Measurements from ENCODE around the gene CACNA1I. TPM values are rescaled to one million over a fixed set of nuclear protein-coding genes. Genes with fewer than 3 reads are reported as not detected.

Gene CACNA1I
- total RNA-seq, 6 experiments from 2014 or later: not detected

GRCh38 chr22:39680486-39680885 is 109.9 kb downstream of the CACNA1I start:
- no peak overlapping the region for H3K27ac Mint-ChIP-seq
- H3K9me3 Mint-ChIP-seq: no peaks in the 10 kb centered on the region
- H3K36me3 Mint-ChIP-seq (ENCODE audit: low read depth): no peaks in the 10 kb centered on the region
- no peak for TF ChIP-seq CTCF (IDR thresholded peaks at IDR 0.05)
- peaks cover 29% of the 10 kb centered on the region for H3K27me3 Mint-ChIP-seq (ENCODE audit: insufficient read depth)
- DNase-seq: no peak
- H3K4me1 Mint-ChIP-seq (ENCODE audit: low read depth): no peaks in the 10 kb centered on the region
- no peak overlapping the region for H3K4me3 Mint-ChIP-seq

GRCh38 chr22:39681038-39681861 is 110.7 kb downstream of the CACNA1I start:
- no peaks in the 10 kb centered on the region for H3K4me1 Mint-ChIP-seq (ENCODE audit: low read depth)
- peaks cover 28% of the 10 kb centered on the region for H3K27me3 Mint-ChIP-seq (ENCODE audit: insufficient read depth)
- no peaks in the 10 kb centered on the region for H3K9me3 Mint-ChIP-seq
- H3K27ac Mint-ChIP-seq: no peak overlapping the region
- no peak for DNase-seq
- no peaks in the 10 kb centered on the region for H3K36me3 Mint-ChIP-seq (ENCODE audit: low read depth)
- no peak for TF ChIP-seq CTCF (IDR thresholded peaks at IDR 0.05)
- H3K4me3 Mint-ChIP-seq: no peak overlapping the region

- Mint-ChIP-seq H3K27me3 (ENCODE audit: insufficient read depth) (peaks cover 31% of the 10 kb centered on the region), H3K4me3 (no peak overlapping the region), H3K27ac (no peak overlapping the region), H3K4me1 (ENCODE audit: low read depth) (no peaks in the 10 kb centered on the region), H3K9me3 (no peaks in the 10 kb centered on the region), H3K36me3 (ENCODE audit: low read depth) (no peaks in the 10 kb centered on the region)
- no peak for DNase-seq
- TF ChIP-seq CTCF (IDR thresholded peaks at IDR 0.05): no peak
These were observed 112.4 kb downstream of the CACNA1I start for GRCh38 chr22:39682994-39683393.

- DNase-seq: no peak
- peaks cover 35% of the 10 kb centered on the region for H3K27me3 Mint-ChIP-seq (ENCODE audit: insufficient read depth)
- H3K27ac Mint-ChIP-seq: no peak overlapping the region
- no peak overlapping the region for H3K4me3 Mint-ChIP-seq
- TF ChIP-seq CTCF (IDR thresholded peaks at IDR 0.05): no peak
- H3K4me1 Mint-ChIP-seq (ENCODE audit: low read depth): no peaks in the 10 kb centered on the region
- H3K9me3 Mint-ChIP-seq: no peaks in the 10 kb centered on the region
- no peaks in the 10 kb centered on the region for H3K36me3 Mint-ChIP-seq (ENCODE audit: low read depth)
These were observed 113.1 kb downstream of the CACNA1I start for GRCh38 chr22:39683639-39684038.

GRCh38 chr22:39684702-39685281 is 114.2 kb downstream of the CACNA1I start:
- Mint-ChIP-seq H3K4me1 (ENCODE audit: low read depth) (no peaks in the 10 kb centered on the region), H3K36me3 (ENCODE audit: low read depth) (no peaks in the 10 kb centered on the region), H3K27me3 (ENCODE audit: insufficient read depth) (peaks cover 43% of the 10 kb centered on the region), H3K9me3 (no peaks in the 10 kb centered on the region), H3K4me3 (no peak overlapping the region), H3K27ac (no peak overlapping the region)
- DNase-seq: no peak
- TF ChIP-seq CTCF (IDR thresholded peaks at IDR 0.05): no peak
